ENCODE results near the gene CD47.
A peak's percentile ranks its signal among the peaks of the same experiment; 100 is the strongest.

The CD47 gene

DNA sequence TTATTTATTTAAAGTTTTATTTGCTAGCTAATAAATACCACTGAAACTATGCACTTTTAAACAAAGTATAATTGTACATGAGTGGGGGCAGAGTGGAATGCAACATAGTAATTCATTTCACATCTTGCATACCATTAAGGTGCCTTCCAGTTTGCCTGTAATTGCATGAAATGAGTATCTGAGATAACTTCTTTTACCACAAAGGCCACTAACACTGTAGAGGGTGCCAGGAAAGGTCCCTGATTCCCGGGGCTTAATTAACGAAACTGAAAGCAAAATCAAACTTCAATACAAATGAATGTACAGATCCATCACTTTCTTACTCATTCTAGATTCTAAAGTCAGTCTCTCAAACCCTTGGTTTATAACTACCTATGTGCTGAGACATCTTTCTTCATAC is 2.1 kb downstream of the CD47 start:
- Histone ChIP-seq H3K4me1 (ENCODE audit: insufficient read depth, poor library complexity, severe bottlenecking) (peaks cover 6% of the 10 kb centered on the region), H3K4me3 (ENCODE audit: severe bottlenecking) (peak overlapping the region; percentile 83), H3K27ac (ENCODE audit: poor library complexity, severe bottlenecking) (no peak overlapping the region), H3K36me3 (ENCODE audit: low read depth) (no peaks in the 10 kb centered on the region), H3K9me3 (ENCODE audit: severe bottlenecking) (no peaks in the 10 kb centered on the region), H3K27me3 (ENCODE audit: insufficient read depth, poor library complexity, severe bottlenecking) (no peaks in the 10 kb centered on the region)
- no peak for DNase-seq (ENCODE audit: low spot score)
- TF ChIP-seq, protein P1, sequence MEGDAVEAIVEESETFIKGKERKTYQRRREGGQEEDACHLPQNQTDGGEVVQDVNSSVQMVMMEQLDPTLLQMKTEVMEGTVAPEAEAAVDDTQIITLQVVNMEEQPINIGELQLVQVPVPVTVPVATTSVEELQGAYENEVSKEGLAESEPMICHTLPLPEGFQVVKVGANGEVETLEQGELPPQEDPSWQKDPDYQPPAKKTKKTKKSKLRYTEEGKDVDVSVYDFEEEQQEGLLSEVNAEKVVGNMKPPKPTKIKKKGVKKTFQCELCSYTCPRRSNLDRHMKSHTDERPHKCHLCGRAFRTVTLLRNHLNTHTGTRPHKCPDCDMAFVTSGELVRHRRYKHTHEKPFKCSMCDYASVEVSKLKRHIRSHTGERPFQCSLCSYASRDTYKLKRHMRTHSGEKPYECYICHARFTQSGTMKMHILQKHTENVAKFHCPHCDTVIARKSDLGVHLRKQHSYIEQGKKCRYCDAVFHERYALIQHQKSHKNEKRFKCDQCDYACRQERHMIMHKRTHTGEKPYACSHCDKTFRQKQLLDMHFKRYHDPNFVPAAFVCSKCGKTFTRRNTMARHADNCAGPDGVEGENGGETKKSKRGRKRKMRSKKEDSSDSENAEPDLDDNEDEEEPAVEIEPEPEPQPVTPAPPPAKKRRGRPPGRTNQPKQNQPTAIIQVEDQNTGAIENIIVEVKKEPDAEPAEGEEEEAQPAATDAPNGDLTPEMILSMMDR (IDR thresholded peaks at IDR 0.05; ENCODE audit: poor library complexity, severe bottlenecking): no peak
- ATAC-seq (ENCODE audit: low read depth): no peak

DNA sequence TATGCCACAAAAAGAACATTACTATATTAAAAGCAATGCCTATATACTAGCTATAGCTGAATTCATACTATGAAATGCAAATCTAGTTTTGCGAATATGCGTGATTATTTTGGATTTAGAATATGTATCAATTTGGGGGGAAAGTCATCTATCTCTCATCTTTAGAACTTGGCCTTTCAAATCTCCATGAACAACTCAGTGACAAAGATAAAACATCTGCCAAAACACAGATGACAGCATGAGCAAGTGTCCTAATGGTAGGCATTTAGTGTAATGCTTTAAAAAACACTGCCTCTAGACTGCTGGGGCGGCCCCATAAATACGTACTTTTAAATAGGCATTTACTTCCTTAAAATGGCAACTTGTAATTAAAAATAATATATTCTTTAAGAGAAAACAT is 2.7 kb downstream of the CD47 start:
- no peak overlapping the region for H3K4me3 ChIP-seq (ENCODE audit: severe bottlenecking)
- DNase-seq (ENCODE audit: low spot score) (no peak), ATAC-seq (ENCODE audit: low read depth) (no peak)
- no peaks in the 10 kb centered on the region for H3K9me3 ChIP-seq (ENCODE audit: severe bottlenecking)
- H3K36me3 ChIP-seq (ENCODE audit: low read depth): no peaks in the 10 kb centered on the region; the same call in 1 of the 2 replicates
- H3K27ac ChIP-seq (ENCODE audit: poor library complexity, severe bottlenecking): no peak overlapping the region
- H3K4me1 ChIP-seq (ENCODE audit: insufficient read depth, poor library complexity, severe bottlenecking): peaks cover 6% of the 10 kb centered on the region
- TF ChIP-seq, protein P1 (IDR thresholded peaks at IDR 0.05; ENCODE audit: poor library complexity, severe bottlenecking): no peak
- no peaks in the 10 kb centered on the region for H3K27me3 ChIP-seq (ENCODE audit: insufficient read depth, poor library complexity, severe bottlenecking)

DNA sequence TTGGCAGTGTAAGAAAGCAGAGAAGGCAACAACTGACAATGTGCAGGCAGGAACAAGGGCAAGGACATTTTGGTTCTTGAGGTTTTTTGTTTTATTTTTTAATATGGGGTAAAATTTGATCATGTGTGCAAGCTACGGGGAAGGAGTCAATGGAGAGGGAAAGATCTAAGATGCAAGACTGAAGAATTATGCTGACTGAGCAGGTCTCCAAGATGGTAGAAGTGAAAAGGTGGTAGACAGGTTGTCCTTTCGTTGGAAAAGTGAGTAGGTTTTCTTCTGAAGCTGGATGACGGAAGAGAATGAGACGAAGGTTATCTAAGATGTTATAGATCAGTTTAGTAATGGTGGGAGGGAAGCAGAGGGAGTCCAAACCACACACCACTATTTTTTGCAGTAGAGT is 4.2 kb downstream of the CD47 start:
- DNase-seq (ENCODE audit: low spot score) (no peak), ATAC-seq (ENCODE audit: low read depth) (no peak)
- H3K4me3 ChIP-seq (ENCODE audit: severe bottlenecking): no peak overlapping the region
- peaks cover 6% of the 10 kb centered on the region for H3K4me1 ChIP-seq (ENCODE audit: insufficient read depth, poor library complexity, severe bottlenecking)
- H3K27me3 ChIP-seq (ENCODE audit: insufficient read depth, poor library complexity, severe bottlenecking): no peaks in the 10 kb centered on the region
- no peak overlapping the region for H3K27ac ChIP-seq (ENCODE audit: poor library complexity, severe bottlenecking)
- TF ChIP-seq, protein P1 (IDR thresholded peaks at IDR 0.05; ENCODE audit: poor library complexity, severe bottlenecking): no peak
- H3K36me3 ChIP-seq (ENCODE audit: low read depth): no peaks in the 10 kb centered on the region; the same call in 1 of the 2 replicates
- no peaks in the 10 kb centered on the region for H3K9me3 ChIP-seq (ENCODE audit: severe bottlenecking)

DNA sequence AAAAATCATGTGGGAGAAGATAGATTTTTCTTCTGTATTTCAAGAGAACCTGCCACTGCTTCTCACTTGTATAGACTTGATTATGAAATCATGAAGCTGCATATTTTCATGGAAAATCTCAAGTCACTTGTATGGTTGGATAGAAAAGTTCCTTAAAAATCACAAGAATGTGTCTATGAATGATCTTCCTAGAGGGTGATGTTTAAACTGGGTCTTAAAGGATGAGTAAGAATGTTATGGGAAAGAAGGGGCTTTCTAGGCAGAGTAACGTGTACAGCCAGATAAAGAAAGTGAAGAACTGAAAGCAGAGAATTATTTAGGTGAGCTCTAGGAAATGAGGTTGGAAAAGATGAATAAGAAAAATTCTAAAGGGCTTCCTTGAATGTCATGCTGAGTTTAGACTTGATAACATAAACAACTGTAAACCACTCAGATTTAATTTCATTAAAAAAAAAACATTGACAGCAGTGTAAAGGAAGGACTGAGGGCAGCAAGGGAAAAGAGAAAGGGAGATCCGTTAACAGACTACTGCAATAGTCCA is 5.0 kb downstream of the CD47 start:
- Histone ChIP-seq H3K27me3 (ENCODE audit: insufficient read depth, poor library complexity, severe bottlenecking) (no peaks in the 10 kb centered on the region), H3K36me3 (ENCODE audit: low read depth) (no peaks in the 10 kb centered on the region; the same call in 1 of the 2 replicates), H3K4me3 (ENCODE audit: severe bottlenecking) (no peak overlapping the region), H3K27ac (ENCODE audit: poor library complexity, severe bottlenecking) (no peak overlapping the region), H3K4me1 (ENCODE audit: insufficient read depth, poor library complexity, severe bottlenecking) (peaks cover 6% of the 10 kb centered on the region), H3K9me3 (ENCODE audit: severe bottlenecking) (no peaks in the 10 kb centered on the region)
- no peak for DNase-seq (ENCODE audit: low spot score)
- ATAC-seq (ENCODE audit: low read depth): no peak
- TF ChIP-seq, protein P1 (IDR thresholded peaks at IDR 0.05; ENCODE audit: poor library complexity, severe bottlenecking): no peak

DNA sequence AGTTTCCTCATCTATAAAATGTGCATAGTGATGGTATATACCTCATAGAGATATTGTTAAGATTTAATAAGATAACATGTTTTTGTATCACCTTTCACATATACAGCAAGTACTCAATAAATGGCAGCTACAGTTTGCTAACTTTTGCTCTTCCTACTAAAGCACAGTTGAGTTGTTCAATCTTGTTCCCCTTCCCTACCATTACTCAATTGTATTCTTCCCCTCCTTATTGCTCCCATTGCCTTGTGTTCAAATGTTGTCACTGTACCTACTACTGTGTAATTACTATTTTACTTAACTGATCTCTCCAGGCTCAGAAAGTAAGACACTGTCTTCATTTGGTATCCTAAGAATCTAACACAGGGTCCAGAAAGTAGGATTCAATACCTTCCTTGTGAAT is 5.5 kb downstream of the CD47 start:
- no peak overlapping the region for H3K27ac ChIP-seq (ENCODE audit: poor library complexity, severe bottlenecking)
- no peaks in the 10 kb centered on the region for H3K9me3 ChIP-seq (ENCODE audit: severe bottlenecking)
- no peak for ATAC-seq (ENCODE audit: low read depth)
- H3K27me3 ChIP-seq (ENCODE audit: insufficient read depth, poor library complexity, severe bottlenecking): no peaks in the 10 kb centered on the region
- no peak overlapping the region for H3K4me3 ChIP-seq (ENCODE audit: severe bottlenecking)
- TF ChIP-seq, protein P1 (IDR thresholded peaks at IDR 0.05; ENCODE audit: poor library complexity, severe bottlenecking): no peak
- H3K36me3 ChIP-seq (ENCODE audit: low read depth): no peaks in the 10 kb centered on the region; the same call in 1 of the 2 replicates
- DNase-seq (ENCODE audit: low spot score): no peak
- H3K4me1 ChIP-seq (ENCODE audit: insufficient read depth, poor library complexity, severe bottlenecking): peaks cover 6% of the 10 kb centered on the region
